ENCODE measurements around the gene CMPK2. TPM values are rescaled to one million over a fixed set of nuclear protein-coding genes. Genes with fewer than 3 reads are reported as not detected.
"Not testable (repeated sequence)": the region's sequence is repeated elsewhere in the genome, so short reads cannot be mapped to it uniquely, and the experiment has no call there.

CMPK2 gene
- total and polyA plus RNA-seq, 7 donors: 1.8 to 26.1 (median 9.3) TPM

GRCh38 chr2:6863792-6864191 lies 1.9 kb downstream of the CMPK2 start:
- Histone ChIP-seq H3K9me3 (peaks cover 0 to 2% (median under 1%) of the 10 kb centered on the region in 4 donors), H3K27ac (peak overlapping the region in 1 of 4 donors; percentile 88), H3K27me3 (no peaks in the 10 kb centered on the region), H3K4me1 (peaks cover 0 to 18% (median 15%) of the 10 kb centered on the region in 4 donors), H3K4me3 (no peak overlapping the region), H3K36me3 (peaks cover 0 to 35% (median 9%) of the 10 kb centered on the region in 4 donors)
- 81 to 95% methylated on average over 6 of the region's 6 CpGs for WGBS, 2 donors
- intact Hi-C loops (cut with DNase I): no loop called here
- peak; percentile 59 for DNase-seq
- TF ChIP-seq POLR2A (IDR thresholded peaks at IDR 0.05) (no peak), EP300 (IDR thresholded peaks at IDR 0.05) (no peak), CTCF (IDR thresholded peaks at IDR 0.05) (no peak)

- no peak for TF ChIP-seq EP300 (IDR thresholded peaks at IDR 0.05)
- no peaks in the 10 kb centered on the region for H3K27me3 ChIP-seq
- no peak overlapping the region for H3K27ac ChIP-seq
- DNase-seq: no peak
- H3K4me3 ChIP-seq: no peak overlapping the region
- H3K36me3 ChIP-seq: peaks cover 0 to 44% (median 13%) of the 10 kb centered on the region in 4 donors
- 98 to 99% methylated on average over 3 of the region's 3 CpGs for WGBS, 2 donors
- intact Hi-C loops (cut with DNase I): no loop called here
- peaks cover 0 to 9% (median 2%) of the 10 kb centered on the region in 4 donors for H3K9me3 ChIP-seq
- H3K4me1 ChIP-seq: peaks cover 0 to 9% (median 6%) of the 10 kb centered on the region in 4 donors
Measured at GRCh38 chr2:6860296-6860695, 5.4 kb downstream of the CMPK2 start.

- H3K4me3 ChIP-seq; H3K4me1 ChIP-seq; intact Hi-C loops (cut with DNase I); DNase-seq; H3K27ac ChIP-seq; H3K27me3 ChIP-seq; H3K9me3 ChIP-seq: not testable (repeated sequence)
- peaks cover 0 to 44% (median 13%) of the 10 kb centered on the region in 4 donors for H3K36me3 ChIP-seq
- 96% methylated on average over 4 of the region's 4 CpGs for WGBS, 2 donors
Measured at GRCh38 chr2:6858466-6859027, 7.2 kb downstream of the CMPK2 start.

- Histone ChIP-seq H3K36me3 (peaks cover 0 to 35% (median 13%) of the 10 kb centered on the region in 4 donors), H3K9me3 (peaks cover 0 to 9% (median 2%) of the 10 kb centered on the region in 4 donors), H3K4me3 (no peak overlapping the region), H3K4me1 (no peaks in the 10 kb centered on the region), H3K27ac (no peak overlapping the region), H3K27me3 (no peaks in the 10 kb centered on the region)
- intact Hi-C loops (cut with DNase I): no loop called here
- DNase-seq: no peak
- WGBS, 2 donors: 76 to 88% methylated on average over 1 of the region's 1 CpG
- no peak for TF ChIP-seq CTCF (IDR thresholded peaks at IDR 0.05)
- TF ChIP-seq POLR2A (IDR thresholded peaks at IDR 0.05): no peak
- no peak for TF ChIP-seq POLR2AphosphoS5 (IDR thresholded peaks at IDR 0.05)
- TF ChIP-seq EP300 (IDR thresholded peaks at IDR 0.05): no peak
Measured at GRCh38 chr2:6856548-6856920, 9.2 kb downstream of the CMPK2 start.

- Histone ChIP-seq H3K27me3 (no peaks in the 10 kb centered on the region), H3K27ac (no peak overlapping the region), H3K9me3 (peaks cover 0 to 9% (median 2%) of the 10 kb centered on the region in 4 donors), H3K4me3 (no peak overlapping the region), H3K4me1 (no peaks in the 10 kb centered on the region), H3K36me3 (peaks cover 0 to 36% (median 13%) of the 10 kb centered on the region in 4 donors)
- no peak for DNase-seq
- TF ChIP-seq POLR2A (IDR thresholded peaks at IDR 0.05): no peak
- intact Hi-C loops (cut with DNase I): no loop called here
Measured at GRCh38 chr2:6855860-6856547, 9.7 kb downstream of the CMPK2 start.

GRCh38 chr2:6854416-6854815 lies 11.3 kb downstream of the CMPK2 start:
- DNase-seq: no peak
- H3K27me3 ChIP-seq: no peaks in the 10 kb centered on the region
- no peak for TF ChIP-seq POLR2AphosphoS5 (IDR thresholded peaks at IDR 0.05)
- TF ChIP-seq CTCF (IDR thresholded peaks at IDR 0.05): no peak
- TF ChIP-seq EP300 (IDR thresholded peaks at IDR 0.05): no peak
- TF ChIP-seq POLR2A (IDR thresholded peaks at IDR 0.05): no peak
- H3K9me3 ChIP-seq: peaks cover 0 to 11% (median 3%) of the 10 kb centered on the region in 4 donors
- WGBS, 2 donors: 94 to 96% methylated on average over 2 of the region's 2 CpGs
- no peak overlapping the region for H3K4me3 ChIP-seq
- intact Hi-C loops (cut with DNase I): no loop called here
- H3K27ac ChIP-seq: no peak overlapping the region
- peaks cover 0 to 34% (median 13%) of the 10 kb centered on the region in 4 donors for H3K36me3 ChIP-seq
- H3K4me1 ChIP-seq: no peaks in the 10 kb centered on the region

Measured in sigmoid colon (tissue), 7 donors.